ENCODE data around the gene MPP2.

DNA sequence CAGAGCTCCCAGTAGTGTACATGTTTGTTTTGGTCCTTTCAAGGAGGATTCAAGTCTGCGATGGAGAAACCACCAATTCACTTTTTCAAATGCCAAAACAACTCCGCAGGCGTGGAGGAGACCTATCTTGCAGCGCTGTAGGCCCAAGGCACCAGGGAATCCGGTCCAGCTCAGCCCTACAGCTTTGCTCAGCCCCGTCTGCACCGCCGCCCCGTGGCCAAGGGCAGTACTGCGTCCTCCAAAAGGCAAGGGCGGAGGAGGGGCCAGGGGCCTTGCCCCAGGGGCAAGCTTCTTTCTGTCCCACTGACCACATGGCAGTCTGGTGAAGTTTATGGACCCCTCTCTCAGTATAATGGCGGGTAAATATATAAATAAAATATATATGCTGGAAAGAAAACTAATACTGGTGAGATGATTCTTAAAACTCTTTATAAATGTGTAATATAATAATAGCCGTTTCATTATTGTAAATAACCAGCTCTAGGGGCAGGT, 61.1 kb downstream of the MPP2 start:
- TF ChIP-seq EZH2 (IDR thresholded peaks at IDR 0.05) (no peak), POLR2AphosphoS5 (IDR thresholded peaks at IDR 0.05; ENCODE audit: borderline replicate concordance, low read depth, low read length) (no peak), FOXP2 (optimal IDR thresholded peaks at IDR 0.05; ENCODE audit: control extremely low read depth, extremely low read length, insufficient read depth) (no peak)
